IMR-90 (cell line): ENCODE data around the gene USP36. TPM values are rescaled to one million over a fixed set of nuclear protein-coding genes. Genes with fewer than 3 reads are reported as not detected.

Source experiments
- ATAC-seq: fragments of 200-7000 bp; cut with Tn5 transposase; 2 replicates; pipeline ENCODE4 v1.9.1; 2020; ENCODE audit warnings: low read depth, mild to moderate bottlenecking, moderate library complexity
- BruUV-seq: library from RNA; stranded (reverse); fragments of 400-500 nt; replicated peaks from 2 replicates; lab custom pipeline; 2021; lab: Mats Ljungman, UMichigan
- CTCF ChIA-PET: fragments of 300-600 bp; formaldehyde crosslinking; extraction: SDS; loops from one replicate; lab custom pipeline; 2021; ENCODE audit warnings: antibody characterized with exemption; lab: Yijun Ruan, JAX
- POLR2A ChIA-PET: fragments of 300-600 bp; sonication (Branson Sonifier 250); formaldehyde crosslinking; loops from one replicate; lab custom pipeline; 2022; ENCODE audit warnings: antibody characterized with exemption; ENCODE audit not compliant: unreplicated experiment; lab: Charles Lee
- DNase-seq: peaks from one replicate; pipeline ENCODE4 v3.0.0; 2013
- H2AFZ ChIP-seq: replicated peaks from 2 replicates; pipeline ENCODE3; 2013; ENCODE audit warnings: low read length, mild to moderate bottlenecking; ENCODE audit not compliant: poor library complexity
- H2AK5ac ChIP-seq: 2 replicates; pipeline ENCODE4 v1.6.1; 2013; ENCODE audit warnings: low read depth, low read length, inconsistent platforms
- H2AK9ac ChIP-seq: replicated peaks from 2 replicates; pipeline ENCODE3; 2013; ENCODE audit warnings: mild to moderate bottlenecking, low read depth, low read length, moderate library complexity; ENCODE audit not compliant: poor library complexity
- H2BK120ac ChIP-seq: 2 replicates; pipeline ENCODE4 v1.6.1; 2013; ENCODE audit warnings: low read depth, low read length, inconsistent platforms
- H2BK15ac ChIP-seq: 3 replicates; pipeline ENCODE4 v1.6.1; 2013; ENCODE audit warnings: low read depth, low read length, inconsistent platforms
- H2BK20ac ChIP-seq: 2 replicates; pipeline ENCODE4 v1.6.1; 2013; ENCODE audit warnings: low read depth, mild to moderate bottlenecking, inconsistent platforms, low read length, moderate library complexity
- H2BK5ac ChIP-seq: 2 replicates; pipeline ENCODE4 v1.6.1; 2013; ENCODE audit warnings: mild to moderate bottlenecking, low read depth, low read length, inconsistent platforms; ENCODE audit not compliant: poor library complexity, severe bottlenecking
- H3K14ac ChIP-seq: replicated peaks from 2 replicates; pipeline ENCODE4 v1.6.1; 2013; ENCODE audit warnings: low read depth, low read length, inconsistent platforms
- H3K18ac ChIP-seq: 2 replicates; pipeline ENCODE4 v1.6.1; 2013; ENCODE audit warnings: low read depth, low read length, control low read depth
- H3K23ac ChIP-seq: 2 replicates; pipeline ENCODE4 v1.6.1; 2013; ENCODE audit warnings: low read depth, low read length, inconsistent platforms
- H3K27ac ChIP-seq: 2 replicates; pipeline ENCODE4 v1.5.1; 2013; ENCODE audit warnings: mild to moderate bottlenecking, control low read depth, low read length; ENCODE audit not compliant: insufficient read depth
- H3K27me3 ChIP-seq: 2 replicates; pipeline ENCODE4 v1.6.1; 2013; ENCODE audit warnings: low read length; ENCODE audit not compliant: control insufficient read depth, insufficient read depth
- H3K36me3 ChIP-seq: 2 replicates; pipeline ENCODE4 v1.6.1; 2013; ENCODE audit warnings: low read length, mixed read lengths; ENCODE audit not compliant: control insufficient read depth, insufficient read depth
- H3K4ac ChIP-seq: 2 replicates; pipeline ENCODE4 v1.6.1; 2013; ENCODE audit warnings: low read depth, low read length, inconsistent platforms
- H3K4me1 ChIP-seq: 2 replicates; pipeline ENCODE4 v1.6.1; 2013; ENCODE audit warnings: low read length, mixed read lengths; ENCODE audit not compliant: control insufficient read depth, insufficient read depth
- H3K4me2 ChIP-seq: 2 replicates; pipeline ENCODE4 v1.6.1; 2013; ENCODE audit warnings: low read depth, mild to moderate bottlenecking, control low read depth, low read length, moderate library complexity
- H3K4me3 ChIP-seq: 2 replicates; pipeline ENCODE4 v1.5.1; 2013; ENCODE audit warnings: low read depth, mild to moderate bottlenecking, control low read depth, low read length, moderate library complexity; ENCODE audit not compliant: insufficient read depth
- H3K56ac ChIP-seq: 2 replicates; pipeline ENCODE4 v1.6.1; 2013; ENCODE audit warnings: low read length, inconsistent platforms; ENCODE audit not compliant: insufficient read depth; ENCODE audit errors: extremely low read depth
- H3K79me1 ChIP-seq, 2 experiments: 2 replicates each; pipeline ENCODE4 v1.6.1; 2013; ENCODE audit warnings: low read length in 2 of 2, inconsistent platforms in 1 of 2, low read depth in 1 of 2
- H3K9ac ChIP-seq: 2 replicates; pipeline ENCODE4 v1.6.1; 2013; ENCODE audit warnings: low read depth, low read length, control low read depth
- H3K9me1 ChIP-seq: 2 replicates; pipeline ENCODE4 v1.6.1; 2013; ENCODE audit warnings: low read length, inconsistent platforms; ENCODE audit not compliant: insufficient read depth
- H3K9me3 ChIP-seq: 2 replicates; pipeline ENCODE4 v1.6.1; 2013; ENCODE audit warnings: low read length; ENCODE audit not compliant: control insufficient read depth, insufficient read depth
- H4K20me1 ChIP-seq: 2 replicates; pipeline ENCODE4 v1.6.1; 2013; ENCODE audit warnings: low read length, inconsistent platforms; ENCODE audit not compliant: insufficient read depth
- H4K5ac ChIP-seq: 2 replicates; pipeline ENCODE4 v1.6.1; 2013; ENCODE audit warnings: mild to moderate bottlenecking, low read depth, low read length, control low read depth
- H4K8ac ChIP-seq, 2 experiments: 2 replicates each; pipeline ENCODE4 v1.6.1; 2013; ENCODE audit warnings: low read depth in 2 of 2, low read length in 2 of 2, control low read depth in 1 of 2, inconsistent platforms in 1 of 2
- H4K91ac ChIP-seq: 2 replicates; pipeline ENCODE4 v1.6.1; 2013; ENCODE audit warnings: low read depth, low read length, inconsistent platforms; ENCODE audit not compliant: insufficient read depth
- CEBPB ChIP-seq: IDR thresholded peaks from 2 replicates; pipeline ENCODE4 v1.6.1; 2012; ENCODE audit warnings: low read depth, low read length, improper control_type of control experiment
- CHD1 ChIP-seq: IDR thresholded peaks from 2 replicates; pipeline ENCODE4 v1.6.1; 2012; ENCODE audit warnings: low read depth, low read length, improper control_type of control experiment
- ELK1 ChIP-seq: fragments of 150-350 bp; IDR thresholded peaks from 2 replicates; pipeline ENCODE4 v1.6.1; 2016; ENCODE audit warnings: low read depth, mild to moderate bottlenecking, low read length, moderate library complexity, borderline replicate concordance
- FOS ChIP-seq: fragments of 150-350 bp; IDR thresholded peaks from 2 replicates; pipeline ENCODE4 v1.6.1; 2016; ENCODE audit warnings: low read depth, low read length
- MAFK ChIP-seq: IDR thresholded peaks from 2 replicates; pipeline ENCODE4 v1.6.1; 2012; ENCODE audit warnings: low read depth, low read length, improper control_type of control experiment
- MAZ ChIP-seq: IDR thresholded peaks from 2 replicates; pipeline ENCODE4 v1.6.1; 2012; ENCODE audit warnings: low read depth, mild to moderate bottlenecking, low read length, improper control_type of control experiment, moderate library complexity, borderline replicate concordance
- MXI1 ChIP-seq: IDR thresholded peaks from 2 replicates; pipeline ENCODE4 v1.6.1; 2012; ENCODE audit warnings: low read depth, mild to moderate bottlenecking, low read length, moderate library complexity, borderline replicate concordance
- NFE2L2 ChIP-seq: fragments of 150-350 bp; IDR thresholded peaks from 2 replicates; pipeline ENCODE4 v1.6.1; 2016; ENCODE audit warnings: low read depth, mild to moderate bottlenecking, low read length
- POLR2A ChIP-seq: IDR thresholded peaks from 2 replicates; pipeline ENCODE4 v1.6.1; 2012; ENCODE audit warnings: mild to moderate bottlenecking, low read depth, low read length
- RAD21 ChIP-seq: IDR thresholded peaks from 2 replicates; pipeline ENCODE4 v1.6.1; 2012; ENCODE audit warnings: low read length, improper control_type of control experiment
- RCOR1 ChIP-seq: IDR thresholded peaks from 2 replicates; pipeline ENCODE4 v1.6.1; 2012; ENCODE audit warnings: mild to moderate bottlenecking, low read length, improper control_type of control experiment; ENCODE audit not compliant: insufficient replicate concordance
- RFX5 ChIP-seq: IDR thresholded peaks from 2 replicates; pipeline ENCODE4 v1.8.0; 2012; ENCODE audit warnings: low read depth, mild to moderate bottlenecking, low read length, moderate library complexity
- SMC3 ChIP-seq: fragments of 150-350 bp; IDR thresholded peaks from 2 replicates; pipeline ENCODE4 v1.6.1; 2016; ENCODE audit warnings: low read depth, mild to moderate bottlenecking, antibody characterized with exemption, low read length, moderate library complexity
- USF2 ChIP-seq: fragments of 150-350 bp; IDR thresholded peaks from 2 replicates; pipeline ENCODE4 v1.6.1; 2017; ENCODE audit warnings: mild to moderate bottlenecking, antibody characterized with exemption, low read length, low read depth
- WGBS, 2 experiments: methylation state at CpG; one replicate each; pipeline versions ENCODE4 v1.1.5 to v1.1.7; 2013; ENCODE audit warnings: missing lambda C conversion rate in 2 of 2; ENCODE audit not compliant: insufficient read length in 1 of 2; ENCODE audit errors: extremely low coverage in 2 of 2; 5-methylcytosine and 5-hydroxymethylcytosine counted together
- dilution Hi-C: fragments of 300-500 bp; cut with HindIII; formaldehyde crosslinking; loops from one replicate; pipeline ENCODE4 v1.14.3; 2018; ENCODE audit warnings: low sequenced_read_pairs; ENCODE audit not compliant: unreplicated experiment
- in situ Hi-C: fragments of 300-500 bp; cut with MboI; formaldehyde crosslinking; loops from 3 replicates; pipeline ENCODE4 v1.14.3; 2019; ENCODE audit warnings: low sequenced_read_pairs, inconsistent platforms, mixed read lengths
- intact Hi-C: fragments of 100-400 bp; cut with micrococcal nuclease; formaldehyde crosslinking; loops from 2 replicates; pipeline ENCODE4 v1.10.0; 2022
- polyA plus RNA-seq, 3 experiments: library from polyadenylated mRNA; depleted of rRNA; stranded (reverse); fragments of >200 nt; gene quantifications; 2 replicates each; pipeline ENCODE4 v1.2.3, GENCODE V29; 2012; ENCODE audit warnings: low replicate concordance in 1 of 3
- total RNA-seq: library from RNA; depleted of rRNA; stranded (reverse); fragments of >200 nt; gene quantifications from 2 replicates; pipeline ENCODE4 v1.2.3, GENCODE V29; 2012

USP36 gene
- total and polyA plus RNA-seq, 2 of the 4 experiments (the other 2 are of a cell fraction), result 30.6 to 38.3 TPM

- no peaks in the 10 kb centered on the region for H3K9me3 ChIP-seq
- H3K18ac ChIP-seq, result peak overlapping the region; percentile 56
- H2BK5ac ChIP-seq, result peak overlapping the region; percentile 95
- peaks cover 11% of the 10 kb centered on the region for H3K4me1 ChIP-seq
- ChIA-PET POLR2A (no interaction called here), CTCF (interaction anchor here (0.9 kb wide), 1 partner anchor 11 kb away, joined by 3 read pairs; no protein-coding TSS in a partner anchor)
- H3K4me3 ChIP-seq, result peak overlapping the region; percentile 3; the same call in 1 of the 2 replicates
- H3K9ac ChIP-seq, result 0 out of 2 replicates have a peak overlapping the region, but pooled peaks have one; percentile 17
- H4K5ac ChIP-seq, result peak overlapping the region; percentile 21; the same call in 1 of the 2 replicates
- in situ Hi-C loops, result loop anchor here (5.0 to 25.0 kb wide), 2 partner anchors 105 to 525 kb away; no protein-coding TSS in a partner anchor
- no TSS peak for BruUV-seq
- H3K4me2 ChIP-seq, result peak overlapping the region; percentile 65
- peak overlapping the region; percentile 97 for H2BK20ac ChIP-seq
- H3K36me3 ChIP-seq, result peaks cover 17% of the 10 kb centered on the region
- no peaks in the 10 kb centered on the region for H3K27me3 ChIP-seq
- peak overlapping the region; percentile 92 for H2AK5ac ChIP-seq
- DNase-seq, result peak; percentile 98
- peak overlapping the region; percentile 96 for H2BK120ac ChIP-seq
- H3K9me1 ChIP-seq, result no peaks in the 10 kb centered on the region; the same call in 1 of the 2 replicates
- dilution Hi-C loops, result no loop called here
- H2AFZ ChIP-seq, result peak overlapping the region; percentile 87
- H4K8ac ChIP-seq, result peak overlapping the region; percentile 10 to 94
- peaks cover 40 to 72% of the 10 kb centered on the region in 2 experiments for H3K79me1 ChIP-seq
- H4K20me1 ChIP-seq, result peaks cover 13% of the 10 kb centered on the region
- H2BK15ac ChIP-seq, result peak overlapping the region; percentile 66; the same call in 1 of the 3 replicates
- H3K27ac ChIP-seq, result peak overlapping the region; percentile 82
- peak overlapping the region; percentile 94 for H3K14ac ChIP-seq
- ATAC-seq, result peak; percentile 92
- peak overlapping the region; percentile 95 for H3K56ac ChIP-seq
- intact Hi-C loops, result no loop called here
- H3K23ac ChIP-seq, result peak overlapping the region; percentile 92
- 0% methylated on average over 1 of the region's 17 CpGs; no CpG with 5 or more reads in 1 of the 2 experiments for WGBS, 2 experiments
- H3K4ac ChIP-seq, result peak overlapping the region; percentile 94
- peak overlapping the region; percentile 88 for H2AK9ac ChIP-seq
- peak overlapping the region; percentile 91 for H4K91ac ChIP-seq
- peak; percentile 24; the same call in 1 of the 2 replicates for TF ChIP-seq CHD1
- peak; percentile 88 for TF ChIP-seq FOS
- peak; percentile 96; the same call in 1 of the 2 replicates for TF ChIP-seq MXI1
- TF ChIP-seq USF2, result peak; percentile 89
- TF ChIP-seq ELK1, result no peak
- no peak for TF ChIP-seq NFE2L2
- 0 out of 2 replicates have a peak, but pooled peaks have one; percentile 6 for TF ChIP-seq MAFK
- no peak for TF ChIP-seq RFX5
- TF ChIP-seq RAD21, result 0 out of 2 replicates have a peak, but pooled peaks have one; percentile 3
- peak; percentile 91 for TF ChIP-seq MAZ
- TF ChIP-seq CEBPB, result peak; percentile 87
- no peak for TF ChIP-seq SMC3
- peak; percentile 89 for TF ChIP-seq POLR2A
- TF ChIP-seq RCOR1, result no peak
These were observed 21.7 kb upstream of the USP36 start for GRCh38 chr17:78862073-78863023.
